Measurements from ENCODE around the gene TPCN1.

The TPCN1 gene

GRCh38 chr12:113241191-113242025, 20.1 kb downstream of the TPCN1 start:
- peak; percentile 98 for DNase-seq (ENCODE audit: low read depth)

- DNase-seq (ENCODE audit: low read depth), result no peak
Measured at GRCh38 chr12:113242026-113242418, 20.8 kb downstream of the TPCN1 start.

- DNase-seq (ENCODE audit: low read depth), result no peak
Measured at GRCh38 chr12:113242560-113242959, 21.3 kb downstream of the TPCN1 start.

GRCh38 chr12:113244047-113244460, 22.8 kb downstream of the TPCN1 start:
- DNase-seq (ENCODE audit: low read depth), result no peak

GRCh38 chr12:113244478-113244958, 23.3 kb downstream of the TPCN1 start:
- no peak for DNase-seq (ENCODE audit: low read depth)

GRCh38 chr12:113245695-113246477, 24.6 kb downstream of the TPCN1 start:
- DNase-seq (ENCODE audit: low read depth), result peak; percentile 75

GRCh38 chr12:113246478-113247122, 25.3 kb downstream of the TPCN1 start:
- DNase-seq (ENCODE audit: low read depth), result no peak

- DNase-seq (ENCODE audit: low read depth), result peak; percentile 70
Measured at GRCh38 chr12:113247123-113248050, 26.1 kb downstream of the TPCN1 start.

- DNase-seq (ENCODE audit: low read depth), result no peak
Measured at GRCh38 chr12:113248051-113248825, 27.0 kb downstream of the TPCN1 start.

GRCh38 chr12:113248842-113249435, 27.7 kb downstream of the TPCN1 start:
- DNase-seq (ENCODE audit: low read depth), result no peak

- no peak for DNase-seq (ENCODE audit: low read depth)
Measured at GRCh38 chr12:113249546-113249945, 28.3 kb downstream of the TPCN1 start.

- no peak for DNase-seq (ENCODE audit: low read depth)
Measured at GRCh38 chr12:113250045-113250444, 28.8 kb downstream of the TPCN1 start.

GRCh38 chr12:113251404-113252070, 30.3 kb downstream of the TPCN1 start:
- no peak for DNase-seq (ENCODE audit: low read depth)

- no peak for DNase-seq (ENCODE audit: low read depth)
Measured at GRCh38 chr12:113252494-113252893, 31.2 kb downstream of the TPCN1 start.

- DNase-seq (ENCODE audit: low read depth), result no peak
Measured at GRCh38 chr12:113253532-113254285, 32.4 kb downstream of the TPCN1 start.

- no peak for DNase-seq (ENCODE audit: low read depth)
Measured at GRCh38 chr12:113254298-113254697, 33.0 kb downstream of the TPCN1 start.

GRCh38 chr12:113257564-113257963, 36.3 kb downstream of the TPCN1 start:
- DNase-seq (ENCODE audit: low read depth), result no peak

- DNase-seq (ENCODE audit: low read depth), result no peak
Measured at GRCh38 chr12:113260127-113260526, 38.9 kb downstream of the TPCN1 start.
